Liver (tissue), 9 donors: ENCODE data around the gene ERBB4. TPM values are rescaled to one million over a fixed set of nuclear protein-coding genes. Genes with fewer than 3 reads are reported as not detected.

ENCODE experiments used
- DNase-seq: peaks from one replicate; pipeline ENCODE4 v3.0.0-alpha.2; 2017; ENCODE audit warnings: low spot score
- H3K27ac ChIP-seq, 2 donors: one replicate each; pipeline ENCODE4 v1.7.0; 2013; ENCODE audit warnings: inconsistent platforms in 2 of 2, low read length in 2 of 2, control low read depth in 1 of 2, low read depth in 1 of 2, mild to moderate bottlenecking in 1 of 2
- H3K27me3 ChIP-seq, 4 donors: one replicate each; pipeline versions ENCODE4 v1.6.1 to v1.7.0; 2013; ENCODE audit warnings: low read length in 3 of 4, inconsistent platforms in 1 of 4, mild to moderate bottlenecking in 1 of 4, moderate library complexity in 1 of 4; ENCODE audit not compliant: control insufficient read depth in 4 of 4, insufficient read depth in 4 of 4
- H3K36me3 ChIP-seq, 4 donors: one replicate each; pipeline versions ENCODE4 v1.6.1 to v1.7.0; 2013; ENCODE audit warnings: low read length in 3 of 4, mild to moderate bottlenecking in 3 of 4, low read depth in 1 of 4, moderate library complexity in 1 of 4; ENCODE audit not compliant: control insufficient read depth in 4 of 4, insufficient read depth in 3 of 4
- H3K4me1 ChIP-seq, 4 donors: one replicate each; pipeline versions ENCODE4 v1.6.1 to v1.7.0; 2013; ENCODE audit warnings: low read length in 3 of 4, mild to moderate bottlenecking in 3 of 4, moderate library complexity in 1 of 4; ENCODE audit not compliant: control insufficient read depth in 4 of 4, insufficient read depth in 4 of 4
- H3K4me3 ChIP-seq, 3 donors: one replicate each; pipeline versions ENCODE4 v1.6.1 to v1.7.0; 2013; ENCODE audit warnings: low read length in 3 of 3, control low read depth in 1 of 3, low read depth in 1 of 3, mild to moderate bottlenecking in 1 of 3
- H3K9ac ChIP-seq, 2 donors: one replicate each; pipeline ENCODE4 v1.7.0; 2013; ENCODE audit warnings: low read length in 2 of 2, mild to moderate bottlenecking in 2 of 2, moderate library complexity in 2 of 2, control low read depth in 1 of 2, low read depth in 1 of 2
- H3K9me3 ChIP-seq, 4 donors: one replicate each; pipeline versions ENCODE4 v1.6.1 to v1.7.0; 2013; ENCODE audit warnings: low read length in 3 of 4; ENCODE audit not compliant: control insufficient read depth in 4 of 4
- EGR1 ChIP-seq, 2 donors: IDR thresholded peaks; 2 replicates each; pipeline ENCODE4 v1.6.1; 2016 to 2018; ENCODE audit warnings: antibody characterized with exemption in 2 of 2, low read depth in 2 of 2
- GABPA ChIP-seq, 2 donors: IDR thresholded peaks in 1 of 2; conservative IDR thresholded peaks in 1 of 2; 2 replicates each; pipeline ENCODE4 v1.6.1; 2016; ENCODE audit warnings: antibody characterized with exemption in 2 of 2, mild to moderate bottlenecking in 1 of 2, moderate library complexity in 1 of 2
- HNF4A ChIP-seq, 2 donors: conservative IDR thresholded peaks; 2 replicates each; pipeline ENCODE4 v1.6.1; 2016; ENCODE audit warnings: antibody characterized with exemption in 2 of 2, mild to moderate bottlenecking in 2 of 2
- JUND ChIP-seq, 2 donors: IDR thresholded peaks; 2 replicates each; pipeline ENCODE4 v1.6.1; 2016; ENCODE audit warnings: antibody characterized with exemption in 2 of 2
- NR2F2 ChIP-seq: IDR thresholded peaks from 2 replicates; pipeline ENCODE4 v1.6.1; 2016; ENCODE audit warnings: antibody characterized with exemption
- RAD21 ChIP-seq, 2 donors: IDR thresholded peaks; 2 replicates each; pipeline ENCODE4 v1.6.1; 2016; ENCODE audit warnings: antibody characterized with exemption in 2 of 2, mild to moderate bottlenecking in 2 of 2
- RXRA ChIP-seq, 2 donors: IDR thresholded peaks; 2 replicates each; pipeline ENCODE4 v1.6.1; 2017 to 2018; ENCODE audit warnings: antibody characterized with exemption in 2 of 2, mild to moderate bottlenecking in 1 of 2
- SP1 ChIP-seq: IDR thresholded peaks from 2 replicates; pipeline ENCODE4 v1.6.1; 2018; ENCODE audit warnings: antibody characterized with exemption, mild to moderate bottlenecking
- WGBS: extraction: QIAGEN DNeasy Blood & Tissue Kit; methylation state at CpG from one replicate; pipeline ENCODE4 v1.1.7; 2013; 5-methylcytosine and 5-hydroxymethylcytosine counted together
- polyA plus RNA-seq, 2 donors: library from polyadenylated mRNA; stranded (reverse) in 1 of 2; unstranded in 1 of 2; fragments of 200-250 nt in 1 of 2; fragments of >200 nt in 1 of 2; fragmentation: Nextera tagmentation in 1 of 2; extraction: Ambion mirVana in 1 of 2; gene quantifications; one replicate each; pipeline versions ENCODE4 v1.2.1 to v1.2.3, GENCODE V29; 2013 to 2015
- total RNA-seq, 2 donors: library from RNA; depleted of rRNA; stranded (reverse); fragments of >200 nt; gene quantifications; one replicate each; pipeline ENCODE4 v1.2.3, GENCODE V29; 2014
- TF ChIP-seq, protein P1 (sequence below): fragments of 150-350 bp; IDR thresholded peaks from 2 replicates; pipeline ENCODE4 v1.5.1; 2017; ENCODE audit warnings: improper control_type of control experiment, low read depth, low read length; ENCODE audit not compliant: missing input control
- TF ChIP-seq, protein P2 (sequence below): IDR thresholded peaks from 2 replicates; pipeline ENCODE4 v1.6.1; 2016; ENCODE audit warnings: antibody characterized with exemption
- TF ChIP-seq, protein P3 (sequence below): IDR thresholded peaks from 2 replicates; pipeline ENCODE4 v1.6.1; 2016; ENCODE audit warnings: antibody characterized with exemption
- donor health status: healthy.
- donor health status: healthy.
- donor health status: healthy.
- donor health status: healthy.
- donor health status: healthy.

ERBB4 gene
- total and polyA plus RNA-seq, 4 donors = 0.03 to 0.42 TPM; not detected in 2

DNA sequence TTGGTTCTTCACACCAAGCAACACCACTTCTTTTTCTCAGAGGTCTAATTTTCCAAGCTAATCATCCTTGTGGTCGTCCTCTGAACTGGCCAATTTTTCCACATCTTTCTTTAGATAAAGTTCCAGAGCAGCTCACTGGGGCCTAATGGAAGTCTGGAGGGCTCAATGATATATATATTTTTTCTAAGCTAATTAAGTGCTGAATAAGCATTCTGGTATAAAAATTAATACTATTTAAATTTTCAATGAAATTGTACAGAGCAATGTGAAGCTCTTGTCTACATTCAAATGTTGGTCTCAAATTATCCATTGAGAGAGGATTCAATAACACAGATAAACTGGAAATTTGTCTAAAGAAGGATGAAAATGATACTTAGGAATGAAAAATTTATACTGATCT is 866.6 kb downstream of the ERBB4 start:
- TF ChIP-seq NR2F2 = no peak
- no peak for TF ChIP-seq EGR1 (IDR thresholded peaks at IDR 0.05; ENCODE audit: low read depth in 2 of 2)
- TF ChIP-seq HNF4A (conservative IDR thresholded peaks at IDR 0.05) = no peak
- TF ChIP-seq, protein P1, sequence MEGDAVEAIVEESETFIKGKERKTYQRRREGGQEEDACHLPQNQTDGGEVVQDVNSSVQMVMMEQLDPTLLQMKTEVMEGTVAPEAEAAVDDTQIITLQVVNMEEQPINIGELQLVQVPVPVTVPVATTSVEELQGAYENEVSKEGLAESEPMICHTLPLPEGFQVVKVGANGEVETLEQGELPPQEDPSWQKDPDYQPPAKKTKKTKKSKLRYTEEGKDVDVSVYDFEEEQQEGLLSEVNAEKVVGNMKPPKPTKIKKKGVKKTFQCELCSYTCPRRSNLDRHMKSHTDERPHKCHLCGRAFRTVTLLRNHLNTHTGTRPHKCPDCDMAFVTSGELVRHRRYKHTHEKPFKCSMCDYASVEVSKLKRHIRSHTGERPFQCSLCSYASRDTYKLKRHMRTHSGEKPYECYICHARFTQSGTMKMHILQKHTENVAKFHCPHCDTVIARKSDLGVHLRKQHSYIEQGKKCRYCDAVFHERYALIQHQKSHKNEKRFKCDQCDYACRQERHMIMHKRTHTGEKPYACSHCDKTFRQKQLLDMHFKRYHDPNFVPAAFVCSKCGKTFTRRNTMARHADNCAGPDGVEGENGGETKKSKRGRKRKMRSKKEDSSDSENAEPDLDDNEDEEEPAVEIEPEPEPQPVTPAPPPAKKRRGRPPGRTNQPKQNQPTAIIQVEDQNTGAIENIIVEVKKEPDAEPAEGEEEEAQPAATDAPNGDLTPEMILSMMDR = no peak

DNA sequence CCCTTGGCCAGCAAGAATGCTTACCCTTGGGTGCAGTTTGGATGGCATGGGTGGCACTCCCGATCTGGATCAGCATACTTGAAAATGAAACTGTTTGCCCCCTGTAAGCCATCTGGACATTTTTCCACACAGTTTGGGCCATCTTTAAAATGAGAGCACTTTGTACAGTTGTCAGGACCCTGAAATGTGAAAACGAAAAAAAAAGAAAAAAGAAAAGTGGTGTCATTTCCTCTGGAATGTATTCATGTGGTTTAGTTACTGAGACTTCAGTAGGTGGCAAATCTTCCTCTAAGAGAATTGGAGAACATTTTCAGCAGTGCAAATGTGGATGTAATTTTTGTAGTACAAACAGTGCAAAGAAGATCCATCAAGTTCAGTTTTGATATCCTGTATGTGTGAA is 873.3 kb downstream of the ERBB4 start:
- WGBS = 66% methylated on average over 2 of the region's 2 CpGs
- TF ChIP-seq SP1 (no peak), RXRA (IDR thresholded peaks at IDR 0.05) (no peak)
- Histone ChIP-seq H3K4me3 (no peak overlapping the region), H3K4me1 (no peaks in the 10 kb centered on the region), H3K9ac (no peak overlapping the region), H3K9me3 (no peaks in the 10 kb centered on the region), H3K27me3 (no peaks in the 10 kb centered on the region), H3K36me3 (no peaks in the 10 kb centered on the region), H3K27ac (no peak overlapping the region)
- no peak for DNase-seq

More for the DNA sequence above, 866.6 kb downstream of the ERBB4 start:
- no peak overlapping the region for H3K4me3 ChIP-seq
- no peaks in the 10 kb centered on the region for H3K9me3 ChIP-seq
- no peaks in the 10 kb centered on the region for H3K4me1 ChIP-seq
- no peaks in the 10 kb centered on the region for H3K27me3 ChIP-seq
- 47% methylated on average over 1 of the region's 1 CpG for WGBS
- no peak overlapping the region for H3K27ac ChIP-seq
- DNase-seq = no peak
- H3K9ac ChIP-seq = no peak overlapping the region
- no peaks in the 10 kb centered on the region for H3K36me3 ChIP-seq

DNA sequence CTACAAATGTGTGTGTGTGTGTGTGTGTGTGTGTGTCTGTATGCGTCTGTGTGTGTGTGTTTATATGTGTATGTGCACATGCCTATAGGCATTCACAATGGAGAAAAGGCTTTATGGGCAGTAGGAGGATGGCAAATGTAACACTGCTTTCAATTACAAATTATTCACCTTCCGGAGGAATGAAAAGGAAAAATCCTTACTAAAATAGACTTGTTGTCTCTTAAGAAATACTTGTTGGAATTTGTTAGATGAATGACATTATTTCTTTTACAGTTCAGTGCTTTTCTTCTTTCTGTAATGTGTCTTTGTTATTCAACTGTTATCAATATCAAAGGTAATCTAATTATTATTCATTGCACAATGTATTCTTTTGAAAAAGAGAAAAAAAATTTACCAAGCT is 874.3 kb downstream of the ERBB4 start:
- 74% methylated on average over 2 of the region's 2 CpGs for WGBS
- DNase-seq = no peak
- Histone ChIP-seq H3K9me3 (no peaks in the 10 kb centered on the region), H3K4me3 (no peak overlapping the region), H3K9ac (no peak overlapping the region), H3K36me3 (no peaks in the 10 kb centered on the region), H3K27ac (no peak overlapping the region), H3K4me1 (no peaks in the 10 kb centered on the region), H3K27me3 (no peaks in the 10 kb centered on the region)
- TF ChIP-seq, protein P2, sequence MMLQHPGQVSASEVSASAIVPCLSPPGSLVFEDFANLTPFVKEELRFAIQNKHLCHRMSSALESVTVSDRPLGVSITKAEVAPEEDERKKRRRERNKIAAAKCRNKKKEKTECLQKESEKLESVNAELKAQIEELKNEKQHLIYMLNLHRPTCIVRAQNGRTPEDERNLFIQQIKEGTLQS = no peak

DNA sequence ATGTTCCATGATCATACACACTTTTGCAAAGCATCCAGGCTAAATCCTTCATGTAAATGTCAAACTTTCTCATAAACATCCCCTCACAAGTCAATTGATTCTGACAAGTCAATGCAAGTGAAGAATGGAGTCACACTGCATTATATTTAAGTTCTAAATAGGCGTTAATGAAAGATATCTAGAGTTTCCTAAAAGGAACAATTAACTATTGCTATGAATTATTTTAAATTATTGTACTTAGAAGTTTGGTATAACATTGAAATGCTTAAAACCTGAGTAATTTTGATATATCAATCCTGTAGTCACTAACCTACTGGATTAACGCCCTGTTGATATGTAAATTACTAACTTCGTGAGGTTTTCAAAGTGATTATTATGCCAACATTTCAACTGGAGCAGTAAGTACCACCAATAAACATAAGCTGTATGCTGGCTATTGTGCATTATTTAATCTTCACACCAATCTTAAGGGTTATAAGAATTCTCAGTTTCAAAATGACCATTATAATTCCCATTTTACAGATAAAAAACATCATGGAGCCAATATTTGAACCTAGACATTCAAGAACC is 884.3 kb downstream of the ERBB4 start:
- Histone ChIP-seq H3K9ac (no peak overlapping the region), H3K36me3 (no peaks in the 10 kb centered on the region), H3K27ac (no peak overlapping the region), H3K4me1 (no peaks in the 10 kb centered on the region), H3K27me3 (no peaks in the 10 kb centered on the region), H3K9me3 (no peaks in the 10 kb centered on the region), H3K4me3 (no peak overlapping the region)
- no peak for DNase-seq
- 74% methylated on average over 3 of the region's 3 CpGs for WGBS
- no peak for TF ChIP-seq EGR1 (IDR thresholded peaks at IDR 0.05; ENCODE audit: low read depth in 2 of 2)
- no peak for TF ChIP-seq NR2F2
- TF ChIP-seq JUND (IDR thresholded peaks at IDR 0.05) = no peak
- TF ChIP-seq GABPA (IDR thresholded peaks at IDR 0.05 in 1 of 2, conservative IDR thresholded peaks at IDR 0.05 in 1 of 2) = no peak
- no peak for TF ChIP-seq RAD21 (IDR thresholded peaks at IDR 0.05)
- no peak for TF ChIP-seq SP1
- TF ChIP-seq, protein P3, sequence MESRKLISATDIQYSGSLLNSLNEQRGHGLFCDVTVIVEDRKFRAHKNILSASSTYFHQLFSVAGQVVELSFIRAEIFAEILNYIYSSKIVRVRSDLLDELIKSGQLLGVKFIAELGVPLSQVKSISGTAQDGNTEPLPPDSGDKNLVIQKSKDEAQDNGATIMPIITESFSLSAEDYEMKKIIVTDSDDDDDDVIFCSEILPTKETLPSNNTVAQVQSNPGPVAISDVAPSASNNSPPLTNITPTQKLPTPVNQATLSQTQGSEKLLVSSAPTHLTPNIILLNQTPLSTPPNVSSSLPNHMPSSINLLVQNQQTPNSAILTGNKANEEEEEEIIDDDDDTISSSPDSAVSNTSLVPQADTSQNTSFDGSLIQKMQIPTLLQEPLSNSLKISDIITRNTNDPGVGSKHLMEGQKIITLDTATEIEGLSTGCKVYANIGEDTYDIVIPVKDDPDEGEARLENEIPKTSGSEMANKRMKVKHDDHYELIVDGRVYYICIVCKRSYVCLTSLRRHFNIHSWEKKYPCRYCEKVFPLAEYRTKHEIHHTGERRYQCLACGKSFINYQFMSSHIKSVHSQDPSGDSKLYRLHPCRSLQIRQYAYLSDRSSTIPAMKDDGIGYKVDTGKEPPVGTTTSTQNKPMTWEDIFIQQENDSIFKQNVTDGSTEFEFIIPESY = no peak
- no peak for TF ChIP-seq RXRA (IDR thresholded peaks at IDR 0.05)
